ENCODE data around the gene BICDL2. TPM values are rescaled to one million over a fixed set of nuclear protein-coding genes. Genes with fewer than 3 reads are reported as not detected.

BICDL2 gene
- total and polyA plus RNA-seq, 2 donors (not counting 3 experiments of a cell fraction or from before 2014, with no cell fraction given) = not detected

DNA sequence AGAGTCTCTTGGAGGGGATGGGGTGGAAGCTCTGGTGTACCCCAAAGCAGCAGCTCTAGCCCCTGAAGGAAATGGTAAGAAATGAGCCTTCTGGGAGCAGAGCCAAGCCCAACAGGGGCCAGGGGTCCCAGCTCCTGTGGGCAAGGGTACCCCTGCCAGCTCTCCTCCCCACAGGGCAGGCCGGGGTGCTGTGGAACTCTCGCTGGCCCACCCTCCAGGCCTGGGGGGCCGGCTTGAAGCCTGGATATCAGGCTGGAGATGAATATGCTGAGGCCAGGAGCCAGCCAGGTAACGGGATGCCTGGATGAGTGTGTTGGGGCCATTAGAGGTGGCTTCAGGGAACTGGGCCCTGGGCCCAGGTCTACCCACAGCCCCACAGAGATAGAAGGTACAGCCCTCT, 36.2 kb downstream of the BICDL2 start:
- peaks cover 3% of the 10 kb centered on the region for H3K4me1 ChIP-seq (ENCODE audit: control insufficient read depth, extremely low read depth, insufficient read depth, low read length)
- no peak overlapping the region for H3K4me3 ChIP-seq (replicated peaks in 1 of 3; ENCODE audit: insufficient read depth in 1 of 3, low read depth in 1 of 3, low read length in 3 of 3)
- intact Hi-C loops (cut with micrococcal nuclease) = no loop called here
- no peaks in the 10 kb centered on the region for H3K36me3 ChIP-seq (ENCODE audit: control insufficient read depth in 2 of 2, extremely low read depth in 1 of 2, insufficient read depth in 2 of 2, low read length in 2 of 2)
- H3K27ac ChIP-seq (ENCODE audit: insufficient read depth, low read depth, low read length) = no peak overlapping the region
- no peak overlapping the region for H3K4me2 ChIP-seq (ENCODE audit: insufficient read depth, low read length)
- no peaks in the 10 kb centered on the region for H3K9me1 ChIP-seq (replicated peaks; ENCODE audit: control insufficient read depth, extremely low read depth, insufficient read depth, low read length)
- dilution Hi-C loops (cut with MboI; ENCODE audit: extremely low pct_ligation_motif_present, low sequenced_read_pairs) = no loop called here
- FAIRE-seq = no peak
- no peak overlapping the region for H3K9ac ChIP-seq (replicated peaks; ENCODE audit: extremely low read depth, insufficient read depth, low read length)
- no peak overlapping the region for H2AFZ ChIP-seq (ENCODE audit: low read depth, low read length)
- ChIA-PET CTCF (interaction anchor here (1.1 to 2.5 kb wide), 3 partner anchors 27 to 129 kb away, joined by 4 to 13 read pairs (median 12); no protein-coding TSS in a partner anchor), POLR2A (interaction anchor here (0.5 kb wide), 1 partner anchor 48 kb away, joined by 3 read pairs; no protein-coding TSS in a partner anchor)
- no peaks in the 10 kb centered on the region for H3K79me2 ChIP-seq (ENCODE audit: control insufficient read depth, insufficient read depth, low read length)
- BruUV-seq (replicated peaks) = no TSS peak
- H3K27me3 ChIP-seq (ENCODE audit: control insufficient read depth in 2 of 2, insufficient read depth in 2 of 2, low read length in 2 of 2) = no peaks in the 10 kb centered on the region
- TF ChIP-seq MYC (IDR thresholded peaks at IDR 0.05; ENCODE audit: low read depth, low read length) = no peak
- TF ChIP-seq, protein P1, sequence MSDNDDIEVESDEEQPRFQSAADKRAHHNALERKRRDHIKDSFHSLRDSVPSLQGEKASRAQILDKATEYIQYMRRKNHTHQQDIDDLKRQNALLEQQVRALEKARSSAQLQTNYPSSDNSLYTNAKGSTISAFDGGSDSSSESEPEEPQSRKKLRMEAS (IDR thresholded peaks at IDR 0.05; ENCODE audit: insufficient read depth, insufficient read length) = no peak
- TF ChIP-seq, protein P2, sequence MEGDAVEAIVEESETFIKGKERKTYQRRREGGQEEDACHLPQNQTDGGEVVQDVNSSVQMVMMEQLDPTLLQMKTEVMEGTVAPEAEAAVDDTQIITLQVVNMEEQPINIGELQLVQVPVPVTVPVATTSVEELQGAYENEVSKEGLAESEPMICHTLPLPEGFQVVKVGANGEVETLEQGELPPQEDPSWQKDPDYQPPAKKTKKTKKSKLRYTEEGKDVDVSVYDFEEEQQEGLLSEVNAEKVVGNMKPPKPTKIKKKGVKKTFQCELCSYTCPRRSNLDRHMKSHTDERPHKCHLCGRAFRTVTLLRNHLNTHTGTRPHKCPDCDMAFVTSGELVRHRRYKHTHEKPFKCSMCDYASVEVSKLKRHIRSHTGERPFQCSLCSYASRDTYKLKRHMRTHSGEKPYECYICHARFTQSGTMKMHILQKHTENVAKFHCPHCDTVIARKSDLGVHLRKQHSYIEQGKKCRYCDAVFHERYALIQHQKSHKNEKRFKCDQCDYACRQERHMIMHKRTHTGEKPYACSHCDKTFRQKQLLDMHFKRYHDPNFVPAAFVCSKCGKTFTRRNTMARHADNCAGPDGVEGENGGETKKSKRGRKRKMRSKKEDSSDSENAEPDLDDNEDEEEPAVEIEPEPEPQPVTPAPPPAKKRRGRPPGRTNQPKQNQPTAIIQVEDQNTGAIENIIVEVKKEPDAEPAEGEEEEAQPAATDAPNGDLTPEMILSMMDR (IDR thresholded peaks at IDR 0.05; ENCODE audit: extremely low read depth in 1 of 2, insufficient read depth in 1 of 2, low read depth in 1 of 2, low read length in 2 of 2) = no peak
- no peak for DNase-seq (ENCODE audit: low read depth, low spot score)
- H4K20me1 ChIP-seq (replicated peaks; ENCODE audit: control insufficient read depth, extremely low read depth, insufficient read depth, low read length) = no peaks in the 10 kb centered on the region
- no peaks in the 10 kb centered on the region for H3K9me3 ChIP-seq (replicated peaks; ENCODE audit: control insufficient read depth, insufficient read depth, low read length)

DNA sequence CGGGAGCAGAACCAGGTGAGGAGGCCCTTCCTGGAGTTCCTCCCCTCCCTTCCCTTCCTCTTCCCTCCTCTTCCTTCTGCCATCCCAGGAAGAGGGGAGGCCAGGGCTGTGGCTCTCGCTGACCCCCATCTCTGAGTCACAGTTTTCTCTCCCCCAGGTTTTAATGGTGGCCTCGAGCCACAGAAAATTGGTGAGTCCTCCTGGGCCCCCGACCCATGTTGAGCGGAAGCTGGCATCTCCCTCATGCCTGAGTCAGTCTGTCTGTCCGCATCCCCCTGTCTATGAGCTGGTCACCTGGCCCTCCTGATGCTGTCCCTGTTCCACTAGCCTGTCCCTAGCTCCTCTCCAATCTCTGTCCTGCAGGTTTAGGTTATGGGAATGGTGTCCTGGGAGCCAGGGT, 36.8 kb downstream of the BICDL2 start:
- H3K27ac ChIP-seq (ENCODE audit: insufficient read depth, low read depth, low read length) = no peak overlapping the region
- no peak overlapping the region for H3K4me2 ChIP-seq (ENCODE audit: insufficient read depth, low read length)
- H2AFZ ChIP-seq (ENCODE audit: low read depth, low read length) = no peak overlapping the region
- intact Hi-C loops (cut with micrococcal nuclease) (no loop called here), dilution Hi-C loops (cut with MboI; ENCODE audit: extremely low pct_ligation_motif_present, low sequenced_read_pairs) (no loop called here)
- H3K79me2 ChIP-seq (ENCODE audit: control insufficient read depth, insufficient read depth, low read length) = no peaks in the 10 kb centered on the region
- H3K9me3 ChIP-seq (replicated peaks; ENCODE audit: control insufficient read depth, insufficient read depth, low read length) = no peaks in the 10 kb centered on the region
- BruUV-seq (replicated peaks) = no TSS peak
- TF ChIP-seq MYC (IDR thresholded peaks at IDR 0.05; ENCODE audit: low read depth, low read length) = no peak
- TF ChIP-seq, protein P1 (IDR thresholded peaks at IDR 0.05; ENCODE audit: insufficient read depth, insufficient read length) = no peak
- no peak for TF ChIP-seq POLR2A (IDR thresholded peaks at IDR 0.05; ENCODE audit: low read depth, low read length)
- no peak for TF ChIP-seq EZH2 (IDR thresholded peaks at IDR 0.05; ENCODE audit: borderline replicate concordance, low read depth, low read length, severe bottlenecking)
- TF ChIP-seq POLR2AphosphoS5 (IDR thresholded peaks at IDR 0.05; ENCODE audit: insufficient read depth, low read depth, low read length) = no peak
- TF ChIP-seq JUN (IDR thresholded peaks at IDR 0.05; ENCODE audit: borderline replicate concordance, insufficient read depth, insufficient read length, low read depth) = no peak
- no peak for TF ChIP-seq GATA2 (IDR thresholded peaks at IDR 0.05; ENCODE audit: insufficient read depth, insufficient read length, low read depth, low read length)
- TF ChIP-seq, protein P2 (IDR thresholded peaks at IDR 0.05; ENCODE audit: extremely low read depth in 1 of 2, insufficient read depth in 1 of 2, low read depth in 1 of 2, low read length in 2 of 2) = no peak
- H3K4me3 ChIP-seq (replicated peaks in 1 of 3; ENCODE audit: insufficient read depth in 1 of 3, low read depth in 1 of 3, low read length in 3 of 3) = no peak overlapping the region
- H3K9ac ChIP-seq (replicated peaks; ENCODE audit: extremely low read depth, insufficient read depth, low read length) = no peak overlapping the region
- FAIRE-seq = no peak
- no peaks in the 10 kb centered on the region for H3K27me3 ChIP-seq (ENCODE audit: control insufficient read depth in 2 of 2, insufficient read depth in 2 of 2, low read length in 2 of 2)
- ChIA-PET CTCF (interaction anchor here (2.2 to 2.5 kb wide), 2 partner anchors 28 to 32 kb away, joined by 12 to 13 read pairs; no protein-coding TSS in a partner anchor), POLR2A (interaction anchor here (0.5 kb wide), 1 partner anchor 48 kb away, joined by 3 read pairs; no protein-coding TSS in a partner anchor)
- no peaks in the 10 kb centered on the region for H3K36me3 ChIP-seq (ENCODE audit: control insufficient read depth in 2 of 2, extremely low read depth in 1 of 2, insufficient read depth in 2 of 2, low read length in 2 of 2)
- no peaks in the 10 kb centered on the region for H3K9me1 ChIP-seq (replicated peaks; ENCODE audit: control insufficient read depth, extremely low read depth, insufficient read depth, low read length)
- DNase-seq (ENCODE audit: low read depth, low spot score) = no peak
- H4K20me1 ChIP-seq (replicated peaks; ENCODE audit: control insufficient read depth, extremely low read depth, insufficient read depth, low read length) = no peaks in the 10 kb centered on the region
- H3K4me1 ChIP-seq (ENCODE audit: control insufficient read depth, extremely low read depth, insufficient read depth, low read length) = peaks cover 2% of the 10 kb centered on the region
